ENCODE results near the gene TAS1R3. TPM values are rescaled to one million over a fixed set of nuclear protein-coding genes. Genes with fewer than 3 reads are reported as not detected.

The TAS1R3 gene
- total RNA-seq, 2 donors from 2014 or later, result 0.09 to 0.35 TPM

DNA sequence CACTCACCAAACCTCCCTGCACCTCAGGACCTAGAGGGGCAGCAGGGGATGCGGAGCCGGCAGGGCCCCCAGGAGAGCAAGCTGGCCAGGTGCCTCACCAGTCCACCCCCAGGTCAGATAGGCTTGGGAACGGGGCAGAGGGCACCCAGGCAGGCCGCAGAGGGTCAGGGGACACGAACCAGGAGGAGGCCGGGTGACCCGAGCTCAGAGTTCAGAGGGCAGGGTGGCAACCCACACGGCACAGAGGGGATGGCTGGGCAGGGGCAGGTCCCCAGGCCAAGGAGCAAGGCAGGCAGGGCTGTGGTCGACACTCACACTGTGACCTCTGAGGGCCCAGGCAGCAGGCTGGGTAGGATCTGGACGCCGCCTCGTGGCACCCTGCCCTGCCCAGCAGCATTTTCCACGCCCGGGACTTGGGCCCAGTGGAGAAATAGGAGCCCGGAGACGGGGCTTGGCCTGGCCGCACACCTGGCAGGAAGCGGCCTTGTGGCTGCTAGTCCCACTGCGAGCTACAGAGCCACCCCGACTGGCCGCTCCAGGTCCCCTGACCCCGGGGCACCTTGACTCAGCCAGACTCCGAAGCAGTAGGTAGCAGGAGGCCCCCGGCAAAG is 12.8 kb downstream of the TAS1R3 start:
- TF ChIP-seq, protein P1, sequence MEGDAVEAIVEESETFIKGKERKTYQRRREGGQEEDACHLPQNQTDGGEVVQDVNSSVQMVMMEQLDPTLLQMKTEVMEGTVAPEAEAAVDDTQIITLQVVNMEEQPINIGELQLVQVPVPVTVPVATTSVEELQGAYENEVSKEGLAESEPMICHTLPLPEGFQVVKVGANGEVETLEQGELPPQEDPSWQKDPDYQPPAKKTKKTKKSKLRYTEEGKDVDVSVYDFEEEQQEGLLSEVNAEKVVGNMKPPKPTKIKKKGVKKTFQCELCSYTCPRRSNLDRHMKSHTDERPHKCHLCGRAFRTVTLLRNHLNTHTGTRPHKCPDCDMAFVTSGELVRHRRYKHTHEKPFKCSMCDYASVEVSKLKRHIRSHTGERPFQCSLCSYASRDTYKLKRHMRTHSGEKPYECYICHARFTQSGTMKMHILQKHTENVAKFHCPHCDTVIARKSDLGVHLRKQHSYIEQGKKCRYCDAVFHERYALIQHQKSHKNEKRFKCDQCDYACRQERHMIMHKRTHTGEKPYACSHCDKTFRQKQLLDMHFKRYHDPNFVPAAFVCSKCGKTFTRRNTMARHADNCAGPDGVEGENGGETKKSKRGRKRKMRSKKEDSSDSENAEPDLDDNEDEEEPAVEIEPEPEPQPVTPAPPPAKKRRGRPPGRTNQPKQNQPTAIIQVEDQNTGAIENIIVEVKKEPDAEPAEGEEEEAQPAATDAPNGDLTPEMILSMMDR (conservative IDR thresholded peaks at IDR 0.05), result no peak
- H3K4me3 Mint-ChIP-seq, result no peak overlapping the region
- peaks cover 2% of the 10 kb centered on the region for H3K4me1 Mint-ChIP-seq
- peaks cover 18% of the 10 kb centered on the region for H3K36me3 Mint-ChIP-seq (ENCODE audit: low read depth)
- no peak overlapping the region for H3K27ac ChIP-seq (ENCODE audit: low read depth, low read length)
- 93 to 95% methylated on average over 10 to 24 of the region's 24 CpGs for WGBS, 2 experiments (ENCODE audit: insufficient coverage in 1 of 2, insufficient read length in 1 of 2)
- no peak overlapping the region for H3K27ac Mint-ChIP-seq
- H3K4me3 ChIP-seq (ENCODE audit: low read length), result no peak overlapping the region
- H3K9ac ChIP-seq (ENCODE audit: extremely low read depth, low read length, poor library complexity, severe bottlenecking), result no peak overlapping the region
- H3K9me3 ChIP-seq (ENCODE audit: control insufficient read depth, low read length), result no peaks in the 10 kb centered on the region
- no peak for DNase-seq
- H3K27me3 Mint-ChIP-seq (ENCODE audit: insufficient read depth), result no peaks in the 10 kb centered on the region
- H3K4me1 ChIP-seq (ENCODE audit: control insufficient read depth, insufficient read depth, low read length), result peaks cover 5% of the 10 kb centered on the region
- H3K9me3 Mint-ChIP-seq, result no peaks in the 10 kb centered on the region
- peaks cover 14% of the 10 kb centered on the region for H3K36me3 ChIP-seq (ENCODE audit: control insufficient read depth, insufficient read depth, low read length)
- H3K27me3 ChIP-seq (ENCODE audit: control insufficient read depth, insufficient read depth, low read length, poor library complexity, severe bottlenecking), result no peaks in the 10 kb centered on the region

GRCh38 chr1:1344655-1345361 is 13.7 kb downstream of the TAS1R3 start:
- no peak overlapping the region for H3K4me3 ChIP-seq (ENCODE audit: low read length)
- Mint-ChIP-seq H3K36me3 (ENCODE audit: low read depth) (peaks cover 15% of the 10 kb centered on the region), H3K4me1 (peaks cover 2% of the 10 kb centered on the region), H3K4me3 (no peak overlapping the region), H3K27me3 (ENCODE audit: insufficient read depth) (no peaks in the 10 kb centered on the region), H3K9me3 (no peaks in the 10 kb centered on the region), H3K27ac (no peak overlapping the region)
- no peaks in the 10 kb centered on the region for H3K9me3 ChIP-seq (ENCODE audit: control insufficient read depth, low read length)
- H3K27me3 ChIP-seq (ENCODE audit: control insufficient read depth, insufficient read depth, low read length, poor library complexity, severe bottlenecking), result no peaks in the 10 kb centered on the region
- H3K36me3 ChIP-seq (ENCODE audit: control insufficient read depth, insufficient read depth, low read length), result peaks cover 14% of the 10 kb centered on the region
- peaks cover 5% of the 10 kb centered on the region for H3K4me1 ChIP-seq (ENCODE audit: control insufficient read depth, insufficient read depth, low read length)
- peak; percentile 82 for DNase-seq
- H3K27ac ChIP-seq (ENCODE audit: low read depth, low read length), result no peak overlapping the region
- TF ChIP-seq, protein P1 (conservative IDR thresholded peaks at IDR 0.05), result peak; percentile 75
- H3K9ac ChIP-seq (ENCODE audit: extremely low read depth, low read length, poor library complexity, severe bottlenecking), result no peak overlapping the region
- 88 to 91% methylated on average over 11 to 15 of the region's 15 CpGs for WGBS, 2 experiments (ENCODE audit: insufficient coverage in 1 of 2, insufficient read length in 1 of 2)

- no peaks in the 10 kb centered on the region for H3K9me3 ChIP-seq (ENCODE audit: control insufficient read depth, low read length)
- DNase-seq, result no peak
- no peak overlapping the region for H3K4me3 ChIP-seq (ENCODE audit: low read length)
- Mint-ChIP-seq H3K4me1 (peaks cover 2% of the 10 kb centered on the region), H3K27ac (no peak overlapping the region), H3K27me3 (ENCODE audit: insufficient read depth) (no peaks in the 10 kb centered on the region), H3K4me3 (no peak overlapping the region), H3K9me3 (no peaks in the 10 kb centered on the region), H3K36me3 (ENCODE audit: low read depth) (peaks cover 11% of the 10 kb centered on the region)
- H3K36me3 ChIP-seq (ENCODE audit: control insufficient read depth, insufficient read depth, low read length), result peaks cover 12% of the 10 kb centered on the region
- TF ChIP-seq, protein P1 (conservative IDR thresholded peaks at IDR 0.05), result no peak
- H3K27ac ChIP-seq (ENCODE audit: low read depth, low read length), result no peak overlapping the region
- no peaks in the 10 kb centered on the region for H3K27me3 ChIP-seq (ENCODE audit: control insufficient read depth, insufficient read depth, low read length, poor library complexity, severe bottlenecking)
- peaks cover 5% of the 10 kb centered on the region for H3K4me1 ChIP-seq (ENCODE audit: control insufficient read depth, insufficient read depth, low read length)
- WGBS, 2 experiments (ENCODE audit: insufficient coverage in 1 of 2, insufficient read length in 1 of 2), result 94 to 97% methylated on average over 12 to 16 of the region's 16 CpGs
- H3K9ac ChIP-seq (ENCODE audit: extremely low read depth, low read length, poor library complexity, severe bottlenecking), result no peak overlapping the region
Observed at GRCh38 chr1:1345384-1345783, 14.3 kb downstream of the TAS1R3 start.
